Cardiac muscle cell (in vitro differentiated cells and primary cell): ENCODE results near the gene KCP. TPM values are rescaled to one million over a fixed set of nuclear protein-coding genes. Genes with fewer than 3 reads are reported as not detected.

Source experiments
- DNase-seq, 2 donors: peaks; one replicate each; pipeline versions ENCODE4 v3.0.0 to v3.0.0-alpha.2; 2010 to 2017; ENCODE audit warnings: low read depth in 1 of 2, low spot score in 1 of 2
- H3K27ac ChIP-seq: fragments of 200-600 bp; sonication (generic); 2 replicates; pipeline ENCODE4 v1.5.1; 2016
- H3K27me3 ChIP-seq: fragments of 200-600 bp; sonication (generic); 2 replicates; pipeline ENCODE4 v1.6.0; 2016; ENCODE audit warnings: control low read depth
- H3K36me3 ChIP-seq: fragments of 200-600 bp; sonication (generic); 2 replicates; pipeline ENCODE4 v1.5.1; 2016; ENCODE audit warnings: control low read depth
- H3K4me1 ChIP-seq: fragments of 200-600 bp; sonication (generic); 2 replicates; pipeline ENCODE4 v1.8.1; 2017; ENCODE audit warnings: low read depth, mild to moderate bottlenecking, mixed run types
- H3K4me3 ChIP-seq: fragments of 200-600 bp; sonication (generic); 2 replicates; pipeline ENCODE4 v1.5.1; 2016; ENCODE audit warnings: mild to moderate bottlenecking
- H3K9me3 ChIP-seq: fragments of 200-600 bp; sonication (generic); 2 replicates; pipeline ENCODE4 v1.5.1; 2017; ENCODE audit warnings: low read depth, mild to moderate bottlenecking, control low read depth
- polyA plus RNA-seq: library from polyadenylated mRNA; unstranded; fragments of >200 nt; fragmentation: Nextera tagmentation; extraction: Ambion mirVana; gene quantifications from 2 replicates; pipeline ENCODE4 v1.2.1, GENCODE V29; 2016
- total RNA-seq: library from RNA; depleted of rRNA; stranded (reverse); fragments of >200 nt; gene quantifications from 2 replicates; pipeline ENCODE4 v1.2.3, GENCODE V29; 2016
- TF ChIP-seq, protein P1 (sequence below): IDR thresholded peaks from 2 replicates; pipeline ENCODE4 v1.5.1; 2012; ENCODE audit warnings: low read depth, mild to moderate bottlenecking, low read length

Gene KCP
- total and polyA plus RNA-seq, 2 experiments from 2014 or later: 1.2 to 1.6 TPM

DNA sequence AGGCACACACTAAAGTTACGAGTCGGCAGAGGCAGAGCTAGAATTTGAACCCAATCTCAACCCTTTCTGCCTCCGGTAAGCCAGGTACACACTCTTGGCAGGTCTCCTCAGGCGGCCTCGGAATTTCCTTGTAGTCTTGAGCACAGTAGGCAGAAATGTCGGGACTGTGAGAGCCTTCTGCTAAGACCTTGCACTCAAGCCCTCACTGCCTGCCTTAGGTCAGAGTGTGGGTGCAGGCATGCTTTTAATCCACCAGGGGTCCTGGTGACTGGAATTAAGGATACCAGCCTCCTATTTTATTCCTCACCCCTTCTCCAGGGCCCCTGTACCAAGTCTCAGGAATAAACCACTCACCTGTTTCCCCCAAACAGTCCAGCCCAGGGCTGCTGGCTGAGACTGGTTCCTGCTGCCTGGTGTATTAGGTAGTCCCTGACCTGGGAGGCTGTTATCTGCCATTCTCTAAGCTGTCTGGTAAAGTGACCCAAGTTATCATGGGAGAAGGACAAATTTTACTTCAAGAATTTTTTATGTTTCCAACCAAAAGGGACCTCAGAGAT lies 47.0 kb downstream of the KCP start:
- TF ChIP-seq, protein P1, sequence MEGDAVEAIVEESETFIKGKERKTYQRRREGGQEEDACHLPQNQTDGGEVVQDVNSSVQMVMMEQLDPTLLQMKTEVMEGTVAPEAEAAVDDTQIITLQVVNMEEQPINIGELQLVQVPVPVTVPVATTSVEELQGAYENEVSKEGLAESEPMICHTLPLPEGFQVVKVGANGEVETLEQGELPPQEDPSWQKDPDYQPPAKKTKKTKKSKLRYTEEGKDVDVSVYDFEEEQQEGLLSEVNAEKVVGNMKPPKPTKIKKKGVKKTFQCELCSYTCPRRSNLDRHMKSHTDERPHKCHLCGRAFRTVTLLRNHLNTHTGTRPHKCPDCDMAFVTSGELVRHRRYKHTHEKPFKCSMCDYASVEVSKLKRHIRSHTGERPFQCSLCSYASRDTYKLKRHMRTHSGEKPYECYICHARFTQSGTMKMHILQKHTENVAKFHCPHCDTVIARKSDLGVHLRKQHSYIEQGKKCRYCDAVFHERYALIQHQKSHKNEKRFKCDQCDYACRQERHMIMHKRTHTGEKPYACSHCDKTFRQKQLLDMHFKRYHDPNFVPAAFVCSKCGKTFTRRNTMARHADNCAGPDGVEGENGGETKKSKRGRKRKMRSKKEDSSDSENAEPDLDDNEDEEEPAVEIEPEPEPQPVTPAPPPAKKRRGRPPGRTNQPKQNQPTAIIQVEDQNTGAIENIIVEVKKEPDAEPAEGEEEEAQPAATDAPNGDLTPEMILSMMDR: peak; percentile 61
- Histone ChIP-seq H3K4me1 (peaks cover 12% of the 10 kb centered on the region), H3K9me3 (no peaks in the 10 kb centered on the region), H3K27me3 (peaks cover 7% of the 10 kb centered on the region), H3K27ac (peak overlapping the region; percentile 24), H3K4me3 (peak overlapping the region; percentile 63), H3K36me3 (peaks cover 7% of the 10 kb centered on the region)
- peak; percentile 67 to 77 for DNase-seq

DNA sequence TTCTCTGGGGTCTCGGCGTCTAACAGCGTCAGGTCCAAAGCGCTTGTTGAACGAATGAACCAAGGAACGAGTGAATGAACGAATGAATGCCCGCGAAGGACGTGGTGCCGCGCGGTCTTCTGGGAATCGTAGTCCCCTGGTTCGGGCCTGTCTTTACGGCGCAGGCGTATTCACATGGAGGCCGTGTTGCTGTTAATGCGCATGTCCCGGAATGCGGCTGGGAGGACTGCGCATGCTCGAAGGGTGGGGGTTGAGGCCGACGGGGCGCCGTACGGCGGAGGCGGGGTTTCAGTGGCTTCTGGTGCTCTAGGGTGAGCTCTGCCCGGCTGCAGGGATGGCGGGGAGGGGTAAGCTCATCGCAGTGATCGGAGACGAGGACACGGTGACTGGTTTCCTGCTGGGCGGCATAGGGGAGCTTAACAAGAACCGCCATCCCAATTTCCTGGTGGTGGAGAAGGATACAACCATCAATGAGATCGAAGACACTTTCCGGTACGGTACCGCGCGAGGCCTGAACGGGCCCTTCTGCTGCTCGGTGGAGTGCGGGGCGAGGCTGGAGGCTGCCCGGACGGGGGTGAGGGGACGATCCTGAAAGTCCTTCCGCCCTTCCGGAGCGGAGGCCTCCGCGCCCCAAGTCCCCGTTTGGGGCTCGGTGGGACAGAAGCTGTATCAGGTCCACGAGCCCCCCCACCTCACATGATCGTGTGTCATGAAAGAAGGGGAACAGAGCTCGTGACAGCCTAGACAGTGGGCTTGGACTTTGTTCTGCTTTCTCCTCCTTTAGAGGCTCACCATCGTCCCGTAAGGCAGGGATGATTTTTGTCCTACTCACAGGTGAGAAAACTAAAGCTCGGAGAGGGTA lies 47.7 kb downstream of the KCP start, which contains the start of gene ATP6V1F:
Gene ATP6V1F (plus strand): TSS at position 286 of the 862 bp plus-strand sequence. CDS start 49 bp downstream, at position 335.
- peak; percentile 97 to 98 for DNase-seq
- peak within 1 kb of the TSS; percentile 24 for H3K27ac ChIP-seq
- peaks cover under 1% of the 10 kb centered on the region for H3K27me3 ChIP-seq
- TF ChIP-seq, protein P1: no peak
- no peaks in the 10 kb centered on the region for H3K9me3 ChIP-seq
- peak within 1 kb of the TSS; percentile 63 for H3K4me3 ChIP-seq
- peaks cover 9% of the 10 kb centered on the region for H3K4me1 ChIP-seq
- H3K36me3 ChIP-seq: peaks cover 8% of the 10 kb centered on the region

DNA sequence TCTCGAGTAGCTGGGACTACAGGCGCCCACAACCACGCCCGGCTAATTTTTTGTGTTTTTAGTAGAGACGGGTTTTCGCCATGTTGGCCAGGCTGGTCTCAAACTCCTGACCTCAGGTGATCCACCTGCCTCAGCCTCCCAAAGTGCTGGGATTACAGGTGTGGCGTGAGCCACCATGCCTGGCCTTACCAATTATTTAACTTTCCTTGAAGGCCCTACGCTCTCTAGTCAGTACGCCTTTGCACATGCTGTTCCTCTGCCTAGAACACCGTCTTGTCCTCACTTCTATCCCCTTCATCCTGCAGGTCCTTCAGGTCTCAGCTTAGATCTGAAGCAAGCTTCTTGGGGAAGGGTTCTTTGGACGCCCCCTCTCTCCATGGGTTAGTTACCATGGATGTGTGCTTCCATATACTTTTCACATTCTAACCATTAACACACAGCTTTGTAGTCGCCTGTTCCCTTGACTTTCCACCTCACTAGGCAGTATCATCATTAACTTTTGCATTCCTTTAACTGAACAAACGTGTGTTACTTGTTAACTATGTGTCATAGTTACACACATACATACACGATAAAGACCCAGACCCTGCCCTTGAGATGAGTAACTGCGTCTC lies 48.4 kb downstream of the KCP start:
- Histone ChIP-seq H3K4me1 (peaks cover 4% of the 10 kb centered on the region), H3K27ac (no peak overlapping the region), H3K4me3 (peak overlapping the region; percentile 63), H3K9me3 (no peaks in the 10 kb centered on the region), H3K27me3 (no peaks in the 10 kb centered on the region), H3K36me3 (peaks cover 8% of the 10 kb centered on the region)
- no peak for DNase-seq
- TF ChIP-seq, protein P1: no peak

DNA sequence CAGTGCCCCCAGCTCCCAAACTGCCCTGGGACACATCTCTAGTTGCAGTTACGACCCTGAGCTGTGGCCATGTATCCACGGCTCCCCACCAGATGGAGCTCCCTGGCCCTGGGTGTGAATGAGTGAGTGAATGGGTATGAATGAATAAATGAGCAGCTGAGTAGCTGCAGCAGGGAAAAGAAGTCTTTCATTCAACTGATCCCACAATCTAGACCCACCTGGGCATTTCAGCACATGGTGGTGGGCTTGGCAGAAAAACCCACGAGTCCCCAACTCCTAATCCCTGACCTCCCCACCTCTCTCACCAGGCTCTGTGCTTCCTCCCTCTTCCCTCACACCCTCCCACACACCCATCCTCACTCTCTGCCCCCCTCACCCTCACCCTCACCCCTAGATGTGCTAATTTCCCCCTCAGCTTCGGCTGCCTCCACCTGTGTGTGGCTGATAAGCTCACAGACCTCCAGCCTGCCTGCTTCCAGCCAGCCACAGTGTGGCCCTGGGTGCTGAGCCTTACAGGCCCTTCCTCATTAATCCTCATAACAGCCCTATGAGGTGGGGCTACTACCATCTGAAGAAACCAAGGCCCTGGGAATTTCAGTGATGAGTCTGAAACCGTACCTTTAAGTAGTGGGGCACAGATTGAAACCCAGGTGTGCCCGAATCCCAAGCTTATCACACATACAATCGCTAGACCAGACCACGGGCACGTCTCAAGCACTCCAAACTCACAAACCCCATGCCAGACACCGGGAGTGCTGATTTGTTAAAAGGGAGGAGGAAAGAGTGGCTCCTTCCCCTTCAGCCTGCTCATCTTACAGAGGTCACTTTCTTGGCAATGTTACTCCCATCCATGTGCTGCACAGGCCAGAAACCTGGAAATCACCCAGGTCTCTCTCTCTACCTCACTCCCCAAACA lies 50.1 kb downstream of the KCP start:
- H3K36me3 ChIP-seq: peaks cover 25% of the 10 kb centered on the region
- peaks cover 4% of the 10 kb centered on the region for H3K4me1 ChIP-seq
- H3K4me3 ChIP-seq: no peak overlapping the region
- no peaks in the 10 kb centered on the region for H3K27me3 ChIP-seq
- peak overlapping the region; percentile 79 for H3K27ac ChIP-seq
- peak in 1 of 2 donors; percentile 63 for DNase-seq
- TF ChIP-seq, protein P1: peak; percentile 13
- no peaks in the 10 kb centered on the region for H3K9me3 ChIP-seq
